Measurements from ENCODE around the gene STEAP4.

STEAP4 gene

DNA sequence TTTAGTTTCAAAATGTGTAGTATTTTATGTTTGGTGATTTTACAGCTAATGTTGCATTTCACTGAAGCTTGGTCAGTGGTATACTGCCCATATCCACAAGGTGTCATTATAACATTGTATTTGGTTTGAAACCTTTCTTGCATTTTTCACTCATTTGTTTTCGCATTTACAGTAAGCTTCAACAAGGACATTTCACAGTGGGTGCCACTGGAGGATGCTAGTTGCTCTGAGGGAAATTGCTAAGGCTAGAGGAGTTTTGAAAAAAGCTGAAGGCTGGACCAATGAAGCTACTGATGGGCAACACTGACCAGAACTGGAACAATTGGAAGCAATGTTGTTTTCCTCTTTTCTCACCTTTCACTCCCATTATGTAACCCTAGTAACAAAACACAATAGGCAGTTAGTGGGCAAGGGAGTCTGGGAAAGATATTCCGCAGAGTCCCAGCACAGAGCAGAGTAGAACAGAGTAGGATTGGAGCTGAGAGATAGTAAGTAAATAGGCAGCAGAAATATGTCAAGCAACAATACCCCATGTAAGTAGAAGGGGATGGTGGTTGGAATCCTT, 63.3 kb downstream of the STEAP4 start:
- in situ Hi-C loops (cut with HindIII; ENCODE audit: low sequenced_read_pairs), result no loop called here
- no peak overlapping the region for H3K4me3 ChIP-seq (ENCODE audit: low read depth, low read length)
- TF ChIP-seq, protein P1, sequence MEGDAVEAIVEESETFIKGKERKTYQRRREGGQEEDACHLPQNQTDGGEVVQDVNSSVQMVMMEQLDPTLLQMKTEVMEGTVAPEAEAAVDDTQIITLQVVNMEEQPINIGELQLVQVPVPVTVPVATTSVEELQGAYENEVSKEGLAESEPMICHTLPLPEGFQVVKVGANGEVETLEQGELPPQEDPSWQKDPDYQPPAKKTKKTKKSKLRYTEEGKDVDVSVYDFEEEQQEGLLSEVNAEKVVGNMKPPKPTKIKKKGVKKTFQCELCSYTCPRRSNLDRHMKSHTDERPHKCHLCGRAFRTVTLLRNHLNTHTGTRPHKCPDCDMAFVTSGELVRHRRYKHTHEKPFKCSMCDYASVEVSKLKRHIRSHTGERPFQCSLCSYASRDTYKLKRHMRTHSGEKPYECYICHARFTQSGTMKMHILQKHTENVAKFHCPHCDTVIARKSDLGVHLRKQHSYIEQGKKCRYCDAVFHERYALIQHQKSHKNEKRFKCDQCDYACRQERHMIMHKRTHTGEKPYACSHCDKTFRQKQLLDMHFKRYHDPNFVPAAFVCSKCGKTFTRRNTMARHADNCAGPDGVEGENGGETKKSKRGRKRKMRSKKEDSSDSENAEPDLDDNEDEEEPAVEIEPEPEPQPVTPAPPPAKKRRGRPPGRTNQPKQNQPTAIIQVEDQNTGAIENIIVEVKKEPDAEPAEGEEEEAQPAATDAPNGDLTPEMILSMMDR (IDR thresholded peaks at IDR 0.05; ENCODE audit: low read depth, low read length, missing control alignments), result peak; percentile 68
- DNase-seq (ENCODE audit: low read depth), result peak; percentile 48

DNA sequence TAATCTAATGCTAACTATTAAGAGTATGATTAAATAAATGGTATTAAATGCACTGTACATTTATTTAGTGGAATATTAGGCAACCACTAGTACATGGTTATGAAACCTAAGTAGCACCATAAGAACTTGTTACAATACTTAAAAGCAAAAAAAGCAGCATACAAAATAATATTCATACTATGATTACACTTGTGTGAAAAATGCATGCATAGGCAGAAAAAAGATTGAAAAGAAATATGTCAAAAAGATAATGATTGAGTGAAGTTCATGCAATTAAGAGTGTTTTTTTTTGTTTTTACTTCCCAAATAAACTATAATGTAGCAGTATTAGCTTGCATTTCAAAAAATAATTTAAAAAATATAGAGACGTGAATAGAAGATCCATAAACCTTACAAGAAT, 66.8 kb downstream of the STEAP4 start:
- no peak overlapping the region for H3K4me3 ChIP-seq (ENCODE audit: low read depth, low read length)
- in situ Hi-C loops (cut with HindIII; ENCODE audit: low sequenced_read_pairs), result no loop called here
- TF ChIP-seq, protein P1 (IDR thresholded peaks at IDR 0.05; ENCODE audit: low read depth, low read length, missing control alignments), result no peak
- no peak for DNase-seq (ENCODE audit: low read depth)

DNA sequence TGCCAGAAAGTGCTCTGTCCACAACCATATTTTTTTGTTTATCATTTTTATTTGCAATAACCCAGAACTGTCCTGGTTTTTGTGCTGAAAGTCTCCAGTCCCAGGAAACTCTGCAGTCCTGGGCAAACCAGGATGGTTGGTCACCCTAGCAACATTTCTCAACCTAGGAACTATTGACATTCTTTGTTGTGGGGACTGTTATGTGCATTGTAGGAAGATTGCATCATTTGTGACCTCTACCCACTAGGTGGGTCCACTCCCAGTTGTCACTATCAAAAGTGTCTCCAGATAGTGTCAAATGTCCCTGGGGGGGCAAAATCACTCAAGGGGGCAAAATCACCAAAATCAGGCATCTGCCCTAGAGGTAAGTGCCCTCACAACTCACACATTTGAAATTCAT, 72.9 kb downstream of the STEAP4 start:
- in situ Hi-C loops (cut with HindIII; ENCODE audit: low sequenced_read_pairs), result no loop called here
- no peak overlapping the region for H3K4me3 ChIP-seq (ENCODE audit: low read depth, low read length)
- TF ChIP-seq, protein P1 (IDR thresholded peaks at IDR 0.05; ENCODE audit: low read depth, low read length, missing control alignments), result no peak
- DNase-seq (ENCODE audit: low read depth), result no peak

DNA sequence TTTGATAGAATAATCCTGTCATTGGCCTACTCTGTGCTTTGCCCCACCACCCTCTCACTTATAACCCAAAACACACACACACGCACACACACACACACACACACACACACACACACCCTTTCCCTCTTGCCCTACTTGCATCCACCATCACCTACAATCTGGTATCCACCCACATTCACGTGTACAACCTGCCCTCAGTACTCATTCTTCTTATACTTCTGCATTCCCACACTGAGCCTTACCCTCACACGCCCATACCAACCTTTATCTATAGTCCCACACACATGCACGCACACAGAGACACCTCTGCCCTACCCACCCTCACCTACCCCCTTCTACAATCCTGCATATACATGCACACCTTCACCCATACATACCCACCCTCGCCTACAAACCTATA, 76.0 kb downstream of the STEAP4 start:
- in situ Hi-C loops (cut with HindIII; ENCODE audit: low sequenced_read_pairs), result no loop called here
- DNase-seq (ENCODE audit: low read depth), result no peak
- no peak overlapping the region for H3K4me3 ChIP-seq (ENCODE audit: low read depth, low read length)
- TF ChIP-seq, protein P1 (IDR thresholded peaks at IDR 0.05; ENCODE audit: low read depth, low read length, missing control alignments), result no peak

DNA sequence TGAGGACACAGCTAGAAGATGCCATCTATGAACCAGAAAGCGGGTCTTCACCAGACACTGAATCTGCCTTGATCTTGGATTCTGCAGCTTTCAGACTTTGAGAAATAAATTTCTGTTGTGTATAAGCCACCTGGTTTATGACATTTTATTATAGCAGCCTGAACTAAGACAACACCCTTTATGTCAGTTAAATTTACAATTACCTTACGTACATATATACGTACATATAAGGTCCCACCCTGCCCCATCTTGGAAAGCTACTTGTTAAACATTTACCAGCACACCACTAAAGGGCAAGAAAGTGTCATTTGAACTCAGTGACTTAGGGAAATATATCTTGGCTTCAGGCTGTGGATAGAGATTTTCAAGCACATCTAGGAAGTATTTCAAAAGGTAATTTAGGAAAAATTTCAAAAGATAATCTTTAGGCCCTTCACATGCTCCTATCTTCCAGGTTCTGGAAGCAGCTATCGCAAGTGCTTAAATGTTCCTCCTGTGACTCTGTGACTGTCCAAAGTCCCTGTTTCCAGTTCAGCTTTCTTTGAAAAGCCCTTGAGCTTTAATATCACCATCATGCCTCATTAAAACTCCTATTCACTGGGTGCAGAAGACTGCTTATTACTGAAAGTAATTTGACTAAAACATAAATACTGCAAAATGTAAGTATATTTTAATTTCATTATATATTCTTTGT, 77.2 kb downstream of the STEAP4 start:
- H3K4me3 ChIP-seq (ENCODE audit: low read depth, low read length), result no peak overlapping the region
- no peak for DNase-seq (ENCODE audit: low read depth)
- TF ChIP-seq, protein P1 (IDR thresholded peaks at IDR 0.05; ENCODE audit: low read depth, low read length, missing control alignments), result no peak
- in situ Hi-C loops (cut with HindIII; ENCODE audit: low sequenced_read_pairs), result no loop called here

DNA sequence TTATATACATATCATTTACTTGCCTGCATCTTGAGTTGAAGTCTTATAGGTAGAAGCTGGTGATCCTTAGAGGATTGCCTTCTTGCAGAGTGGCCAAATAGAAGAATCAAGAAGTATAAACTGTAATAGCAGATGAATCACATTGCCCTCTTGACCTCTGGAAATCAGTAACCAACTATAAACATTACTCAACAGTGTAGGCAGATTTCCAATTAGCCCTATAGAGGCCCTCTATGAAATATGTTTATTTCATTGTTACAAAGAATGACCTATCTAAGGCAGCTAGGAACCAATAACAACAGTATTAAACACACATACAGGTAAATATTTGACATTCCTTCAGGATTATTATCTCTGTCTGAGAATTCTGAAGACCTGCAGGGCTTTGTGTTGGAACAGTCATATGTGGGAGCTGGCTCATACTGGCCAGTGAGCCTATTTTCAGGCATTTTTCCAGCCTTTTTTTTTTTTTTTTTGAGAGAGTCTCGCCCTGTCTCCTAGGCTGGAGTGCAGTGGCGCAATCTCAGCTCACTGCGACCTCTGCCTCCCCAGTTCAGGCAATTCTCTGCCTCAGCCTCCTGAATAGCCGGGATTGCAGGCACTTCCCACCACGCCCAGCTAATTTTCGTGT, 79.7 kb downstream of the STEAP4 start:
- DNase-seq (ENCODE audit: low read depth), result no peak
- no peak overlapping the region for H3K4me3 ChIP-seq (ENCODE audit: low read depth, low read length)
- TF ChIP-seq, protein P1 (IDR thresholded peaks at IDR 0.05; ENCODE audit: low read depth, low read length, missing control alignments), result no peak
- in situ Hi-C loops (cut with HindIII; ENCODE audit: low sequenced_read_pairs), result no loop called here
